ENCODE results near the gene ITPRIPL2. TPM values are rescaled to one million over a fixed set of nuclear protein-coding genes. Genes with fewer than 3 reads are reported as not detected.

The ITPRIPL2 gene
- 10 to 100 TPM; 36.3 to 56.9 (median 43.1) TPM for total RNA-seq (2021; fragmentation: NEBNext Ultra II Directional; extraction: Animal tissue kit (Norgen Biotek cat#: 25700))
- long read RNA-seq, full-length matches to known transcripts, result 15 of 15 reads
- long read RNA-seq, partial matches to known transcripts, result 0 of 15 reads
- long read RNA-seq, other reads (novel, unspliced or antisense), result 0 of 15 reads

GRCh38 chr16:19113577-19114358 lies at the start of gene ITPRIPL2:
ITPRIPL2 (plus strand) TSS chr16:19113964; CDS start chr16:19114462, 498 bp downstream.
- TF ChIP-seq CTCF (IDR thresholded peaks at IDR 0.05), result 0 out of 2 replicates have a peak, but pooled peaks have one; percentile 15

GRCh38 chr16:19066988-19067348 lies 46.8 kb upstream of the ITPRIPL2 start:
- H3K4me3 Mint-ChIP-seq, result peak overlapping the region; percentile 95
- DNase-seq, result no peak
- H3K9me3 Mint-ChIP-seq, result no peaks in the 10 kb centered on the region
- peaks cover 3% of the 10 kb centered on the region for H3K27me3 Mint-ChIP-seq (ENCODE audit: insufficient read depth)
- H3K27ac Mint-ChIP-seq, result peak overlapping the region; percentile 96
- H3K4me1 Mint-ChIP-seq (ENCODE audit: low read depth), result peaks cover 10% of the 10 kb centered on the region
- TF ChIP-seq CTCF (IDR thresholded peaks at IDR 0.05), result no peak
- H3K36me3 Mint-ChIP-seq (ENCODE audit: low read depth), result no peaks in the 10 kb centered on the region

More at GRCh38 chr16:19113577-19114358, at the start of gene ITPRIPL2:
- Mint-ChIP-seq H3K27ac (peak within 1 kb of the TSS; percentile 97), H3K27me3 (ENCODE audit: insufficient read depth) (no peaks in the 10 kb centered on the region), H3K4me1 (ENCODE audit: low read depth) (peaks cover 40% of the 10 kb centered on the region), H3K9me3 (no peaks in the 10 kb centered on the region), H3K4me3 (peak within 1 kb of the TSS; percentile 90), H3K36me3 (ENCODE audit: low read depth) (peaks cover 5% of the 10 kb centered on the region; the same call in 1 of the 2 replicates)
- DNase-seq, result peak; percentile 82

GRCh38 chr16:19067349-19068236 lies 46.2 kb upstream of the ITPRIPL2 start, which contains the start of gene COQ7:
COQ7 (plus strand) TSS chr16:19067614; CDS start chr16:19067665, 51 bp downstream.
- H3K27me3 Mint-ChIP-seq (ENCODE audit: insufficient read depth), result peaks cover 3% of the 10 kb centered on the region
- no peaks in the 10 kb centered on the region for H3K36me3 Mint-ChIP-seq (ENCODE audit: low read depth)
- DNase-seq, result peak; percentile 100
- TF ChIP-seq CTCF (IDR thresholded peaks at IDR 0.05), result peak; percentile 49; the same call in 1 of the 2 replicates
- H3K27ac Mint-ChIP-seq, result peak within 1 kb of the TSS; percentile 96
- H3K4me1 Mint-ChIP-seq (ENCODE audit: low read depth), result peaks cover 10% of the 10 kb centered on the region
- H3K9me3 Mint-ChIP-seq, result no peaks in the 10 kb centered on the region
- H3K4me3 Mint-ChIP-seq, result peak within 1 kb of the TSS; percentile 95

GRCh38 chr16:19068237-19068815 lies 45.4 kb upstream of the ITPRIPL2 start:
- Mint-ChIP-seq H3K4me1 (ENCODE audit: low read depth) (peaks cover 10% of the 10 kb centered on the region), H3K27ac (peak overlapping the region; percentile 96), H3K27me3 (ENCODE audit: insufficient read depth) (no peaks in the 10 kb centered on the region; the same call in 1 of the 2 replicates), H3K4me3 (peak overlapping the region; percentile 95), H3K9me3 (no peaks in the 10 kb centered on the region), H3K36me3 (ENCODE audit: low read depth) (no peaks in the 10 kb centered on the region)
- TF ChIP-seq CTCF (IDR thresholded peaks at IDR 0.05), result no peak
- DNase-seq, result no peak

Data from HFFc6 (cell line).